HL-60/S4 treated with phorbol 12-myristate 13-acetate at 8.2 ng/mL for 4 days and 3 days (cell line): ENCODE measurements around the gene ZMYM1.
"Not testable (repeated sequence)": the region's sequence is repeated elsewhere in the genome, so short reads cannot be mapped to it uniquely, and the experiment has no call there.

Source experiments
- in situ Hi-C: fragments of 300-500 bp; cut with MboI; formaldehyde crosslinking; loops from 2 replicates; pipeline ENCODE4 v1.15.0; 2022; ENCODE audit warnings: low sequenced_read_pairs

ZMYM1 gene

GRCh38 chr1:35073265-35073811 lies 5.8 kb upstream of the ZMYM1 start:
- in situ Hi-C loops, result no loop called here

GRCh38 chr1:35076426-35076825 lies 2.8 kb upstream of the ZMYM1 start:
- in situ Hi-C loops, result not testable (repeated sequence)

GRCh38 chr1:35080171-35080854 lies 1.1 kb downstream of the ZMYM1 start:
- in situ Hi-C loops, result no loop called here

GRCh38 chr1:35085421-35085820 lies 6.2 kb downstream of the ZMYM1 start:
- in situ Hi-C loops, result no loop called here

GRCh38 chr1:35097224-35097623 lies 18.0 kb downstream of the ZMYM1 start:
- in situ Hi-C loops, result no loop called here

- in situ Hi-C loops, result no loop called here
Measured at GRCh38 chr1:35111106-35111505, 31.9 kb downstream of the ZMYM1 start.

GRCh38 chr1:35112668-35113067 lies 33.5 kb downstream of the ZMYM1 start:
- in situ Hi-C loops, result no loop called here

- in situ Hi-C loops, result no loop called here
Measured at GRCh38 chr1:35115459-35116383, 36.5 kb downstream of the ZMYM1 start.

GRCh38 chr1:35120458-35121133 lies 41.4 kb downstream of the ZMYM1 start:
- in situ Hi-C loops, result no loop called here

GRCh38 chr1:35122311-35122710 lies 43.1 kb downstream of the ZMYM1 start:
- in situ Hi-C loops, result no loop called here

GRCh38 chr1:35126546-35126945 lies 47.4 kb downstream of the ZMYM1 start:
- in situ Hi-C loops, result no loop called here

GRCh38 chr1:35129080-35129479 lies 49.9 kb downstream of the ZMYM1 start:
- in situ Hi-C loops, result no loop called here

GRCh38 chr1:35136780-35137179 lies 57.6 kb downstream of the ZMYM1 start:
- in situ Hi-C loops, result no loop called here

GRCh38 chr1:35137590-35137989 lies 58.4 kb downstream of the ZMYM1 start:
- in situ Hi-C loops, result not testable (repeated sequence)

- in situ Hi-C loops, result not testable (repeated sequence)
Measured at GRCh38 chr1:35142294-35142693, 63.1 kb downstream of the ZMYM1 start.

GRCh38 chr1:35142728-35143127 lies 63.5 kb downstream of the ZMYM1 start:
- in situ Hi-C loops, result not testable (repeated sequence)

GRCh38 chr1:35143737-35144508 lies 64.7 kb downstream of the ZMYM1 start:
- in situ Hi-C loops, result no loop called here

- in situ Hi-C loops, result not testable (repeated sequence)
Measured at GRCh38 chr1:35145892-35146549, 66.8 kb downstream of the ZMYM1 start.

GRCh38 chr1:35151220-35151619 lies 72.0 kb downstream of the ZMYM1 start:
- in situ Hi-C loops, result no loop called here

GRCh38 chr1:35164893-35165292 lies 85.7 kb downstream of the ZMYM1 start:
- in situ Hi-C loops, result no loop called here
